H1 (cell line): Measurements from ENCODE around the gene NBPF3. TPM values are rescaled to one million over a fixed set of nuclear protein-coding genes. Genes with fewer than 3 reads are reported as not detected.

ENCODE experiments used
- CTCF ChIA-PET: fragments of 300-600 bp; sonication (Branson Sonifier 250); formaldehyde crosslinking; loops from one replicate; lab custom pipeline; 2021; ENCODE audit not compliant: partially characterized antibody; lab: Charles Lee
- POLR2A ChIA-PET: fragments of 300-600 bp; sonication (Branson Sonifier 250); formaldehyde crosslinking; loops from one replicate; lab custom pipeline; 2021; ENCODE audit warnings: inconsistent platforms; ENCODE audit not compliant: partially characterized antibody; lab: Charles Lee
- DNase-seq, 2 experiments: peaks; one replicate each; pipeline versions ENCODE4 v3.0.0 to v3.0.0-alpha.2; 2010 to 2022; ENCODE audit warnings: low spot score in 2 of 2, low read depth in 1 of 2, mixed read lengths in 1 of 2
- FAIRE-seq: peaks from 2 replicates; lab custom pipeline; 2011; peaks lifted over from hg19 to GRCh38; lab: Jason Lieb, UNC
- H2AFZ ChIP-seq: 2 replicates; pipeline ENCODE4 v1.8.1; 2012; ENCODE audit warnings: low read length, inconsistent platforms
- H2AK5ac ChIP-seq: 2 replicates; pipeline ENCODE4 v1.6.1; 2013; ENCODE audit warnings: low read depth, low read length
- H2BK120ac ChIP-seq: replicated peaks from 2 replicates; pipeline ENCODE3; 2013; ENCODE audit warnings: low read depth, low read length, inconsistent platforms
- H2BK12ac ChIP-seq: 2 replicates; pipeline ENCODE4 v1.6.1; 2013; ENCODE audit warnings: low read depth, low read length
- H2BK15ac ChIP-seq: 2 replicates; pipeline ENCODE4 v1.6.1; 2013; ENCODE audit warnings: low read length
- H2BK20ac ChIP-seq: 2 replicates; pipeline ENCODE4 v1.6.1; 2013; ENCODE audit warnings: low read length
- H2BK5ac ChIP-seq: 2 replicates; pipeline ENCODE4 v1.6.1; 2013; ENCODE audit warnings: low read depth, low read length
- H3K14ac ChIP-seq: 2 replicates; pipeline ENCODE4 v1.6.1; 2013; ENCODE audit warnings: inconsistent platforms; ENCODE audit not compliant: insufficient read length
- H3K18ac ChIP-seq: 2 replicates; pipeline ENCODE4 v1.6.1; 2013; ENCODE audit warnings: low read length; ENCODE audit errors: extremely low read depth
- H3K23ac ChIP-seq: 2 replicates; pipeline ENCODE4 v1.6.1; 2013; ENCODE audit warnings: inconsistent platforms; ENCODE audit not compliant: insufficient read length
- H3K23me2 ChIP-seq: 2 replicates; pipeline ENCODE4 v1.6.1; 2013; ENCODE audit warnings: low read depth, low read length
- H3K27ac ChIP-seq: 2 replicates; pipeline ENCODE4 v1.6.1; 2011; ENCODE audit warnings: low read depth, low read length, inconsistent platforms
- H3K27me3 ChIP-seq, 4 experiments: replicated peaks in 1 of 4; 1 replicate in 1 of 4; 2 replicates in 3 of 4; pipeline versions ENCODE4 v1.6.1 to v1.8.1; 2011 to 2013; ENCODE audit warnings: low read length in 3 of 4, mild to moderate bottlenecking in 3 of 4, inconsistent platforms in 2 of 4, mixed read lengths in 2 of 4, moderate library complexity in 1 of 4; ENCODE audit not compliant: control insufficient read depth in 3 of 4, insufficient read depth in 3 of 4; ENCODE audit errors: extremely low read depth in 1 of 4
- H3K36me3 ChIP-seq, 4 experiments: 2 replicates each; pipeline versions ENCODE4 v1.6.1 to v1.8.1; 2011 to 2013; ENCODE audit warnings: mild to moderate bottlenecking in 4 of 4, low read length in 3 of 4, moderate library complexity in 2 of 4, control low read depth in 1 of 4, inconsistent platforms in 1 of 4; ENCODE audit not compliant: insufficient read depth in 4 of 4, control insufficient read depth in 2 of 4
- H3K4ac ChIP-seq: replicated peaks from 2 replicates; pipeline ENCODE3; 2013; ENCODE audit warnings: low read length, low read depth, mixed read lengths, inconsistent platforms; ENCODE audit not compliant: insufficient read length
- H3K4me1 ChIP-seq, 4 experiments: replicated peaks in 1 of 4; 1 replicate in 1 of 4; 2 replicates in 3 of 4; pipeline versions ENCODE4 v1.6.1 to v1.8.1; 2011 to 2013; ENCODE audit warnings: low read length in 3 of 4, inconsistent platforms in 2 of 4, mixed read lengths in 1 of 4; ENCODE audit not compliant: insufficient read depth in 4 of 4, control insufficient read depth in 3 of 4
- H3K4me2 ChIP-seq, 2 experiments: 2 replicates each; pipeline versions ENCODE4 v1.6.1 to v1.8.1; 2011 to 2013; ENCODE audit warnings: low read depth in 2 of 2, low read length in 2 of 2, control low read depth in 1 of 2, inconsistent platforms in 1 of 2, mild to moderate bottlenecking in 1 of 2; ENCODE audit not compliant: insufficient read depth in 1 of 2
- H3K4me3 ChIP-seq, 4 experiments: fragments of 200-600, 300-600 bp in 1 of 4; sonication (generic), shearing (Covaris generic), sonication (Bioruptor Twin) in 1 of 4; 2 replicates each; pipeline versions ENCODE4 v1.5.1 to v1.8.1; 2011 to 2016; ENCODE audit warnings: low read length in 4 of 4, low read depth in 3 of 4, control low read depth in 2 of 4, inconsistent platforms in 2 of 4, mild to moderate bottlenecking in 2 of 4, mixed read lengths in 1 of 4, moderate library complexity in 1 of 4; ENCODE audit not compliant: insufficient read depth in 2 of 4; ENCODE audit errors: extremely low read depth in 1 of 4
- H3K56ac ChIP-seq: replicated peaks from 2 replicates; pipeline ENCODE3; 2013; ENCODE audit warnings: low read depth, mild to moderate bottlenecking, mixed read lengths, low read length, inconsistent platforms; ENCODE audit not compliant: insufficient read length
- H3K79me1 ChIP-seq: 2 replicates; pipeline ENCODE4 v1.6.1; 2013; ENCODE audit warnings: low read depth, low read length, control low read depth
- H3K79me2 ChIP-seq, 2 experiments: 2 replicates each; pipeline versions ENCODE4 v1.6.1 to v1.8.1; 2012 to 2013; ENCODE audit warnings: low read length in 2 of 2, mild to moderate bottlenecking in 2 of 2, inconsistent platforms in 1 of 2; ENCODE audit not compliant: insufficient read depth in 2 of 2, control insufficient read depth in 1 of 2
- H3K9ac ChIP-seq, 4 experiments: replicated peaks in 1 of 4; 1 replicate in 1 of 4; 2 replicates in 3 of 4; pipeline versions ENCODE4 v1.6.1 to v1.8.1; 2011 to 2013; ENCODE audit warnings: low read depth in 3 of 4, low read length in 3 of 4, control low read depth in 2 of 4, mild to moderate bottlenecking in 2 of 4, moderate library complexity in 2 of 4, inconsistent platforms in 1 of 4; ENCODE audit errors: extremely low read depth in 1 of 4
- H3K9me3 ChIP-seq, 2 experiments: 2 replicates each; pipeline versions ENCODE4 v1.6.1 to v1.8.1; 2012 to 2013; ENCODE audit warnings: mild to moderate bottlenecking in 2 of 2, moderate library complexity in 2 of 2, control low read depth in 1 of 2, inconsistent platforms in 1 of 2, low read depth in 1 of 2, low read length in 1 of 2, mixed read lengths in 1 of 2; ENCODE audit not compliant: insufficient read depth in 2 of 2
- H4K20me1 ChIP-seq, 2 experiments: replicated peaks in 1 of 2; 2 replicates each; pipeline versions ENCODE3 to v1.8.1; 2011 to 2013; ENCODE audit warnings: inconsistent platforms in 2 of 2, low read length in 2 of 2, mild to moderate bottlenecking in 1 of 2; ENCODE audit not compliant: insufficient read depth in 2 of 2, control insufficient read depth in 1 of 2
- H4K5ac ChIP-seq: 2 replicates; pipeline ENCODE4 v1.6.1; 2013; ENCODE audit warnings: low read length, low read depth, mixed read lengths, inconsistent platforms; ENCODE audit not compliant: insufficient read length
- H4K8ac ChIP-seq: 2 replicates; pipeline ENCODE4 v1.8.0; 2013; ENCODE audit warnings: mild to moderate bottlenecking, moderate library complexity, low read length, inconsistent platforms; ENCODE audit not compliant: insufficient read depth; ENCODE audit errors: extremely low read depth
- H4K91ac ChIP-seq: replicated peaks from 2 replicates; pipeline ENCODE3; 2013; ENCODE audit warnings: low read length, mixed read lengths, inconsistent platforms; ENCODE audit not compliant: insufficient read length
- ASH2L ChIP-seq: fragments of 200-600, 300-600 bp; sonication (generic); IDR thresholded peaks from one replicate; pipeline ENCODE4 v1.7.1; 2017; ENCODE audit warnings: low read length
- BCL11A ChIP-seq, 2 experiments: IDR thresholded peaks; one replicate each; pipeline ENCODE4 v1.6.1; 2011; ENCODE audit warnings: low read depth in 2 of 2, low read length in 2 of 2, mild to moderate bottlenecking in 2 of 2
- CREB1 ChIP-seq: IDR thresholded peaks from 2 replicates; pipeline ENCODE4 v1.6.1; 2012; ENCODE audit warnings: inconsistent platforms
- KDM1A ChIP-seq: fragments of 200-600, 300-600 bp; sonication (generic); IDR thresholded peaks from 2 replicates; pipeline ENCODE4 v1.7.1; 2016; ENCODE audit warnings: mild to moderate bottlenecking, low read length, borderline replicate concordance
- MAFK ChIP-seq: IDR thresholded peaks from 2 replicates; pipeline ENCODE4 v1.6.1; 2012; ENCODE audit warnings: low read depth, mild to moderate bottlenecking, improper control_type of control experiment, low read length
- RAD21 ChIP-seq, 2 experiments: IDR thresholded peaks in 1 of 2; conservative IDR thresholded peaks in 1 of 2; 2 replicates each; pipeline ENCODE4 v1.6.1; 2011; ENCODE audit warnings: low read depth in 2 of 2, low read length in 2 of 2, improper control_type of control experiment in 1 of 2, inconsistent platforms in 1 of 2, mild to moderate bottlenecking in 1 of 2, moderate library complexity in 1 of 2
- SIN3A ChIP-seq, 2 experiments: IDR thresholded peaks in 1 of 2; conservative IDR thresholded peaks in 1 of 2; 2 replicates each; pipeline ENCODE4 v1.6.1; 2011 to 2012; ENCODE audit warnings: low read length in 2 of 2, improper control_type of control experiment in 1 of 2, low read depth in 1 of 2, mild to moderate bottlenecking in 1 of 2
- TAF1 ChIP-seq: IDR thresholded peaks from 2 replicates; pipeline ENCODE4 v1.6.1; 2011; ENCODE audit warnings: mild to moderate bottlenecking, low read depth, low read length
- WGBS, 2 experiments: shearing (Covaris generic) in 1 of 2; methylation state at CpG; one replicate each; pipeline versions ENCODE4 v1.1.6 to v1.1.7; 2013 to 2015; ENCODE audit warnings: low lambda C conversion rate in 2 of 2, mixed read lengths in 2 of 2, inconsistent platforms in 1 of 2, low coverage in 1 of 2, missing lambda C conversion rate in 1 of 2; ENCODE audit not compliant: insufficient replicate concordance in 2 of 2, insufficient coverage in 1 of 2, insufficient read length in 1 of 2; ENCODE audit errors: extremely low coverage in 1 of 2, missing lambda C conversion rate in 1 of 2; 5-methylcytosine and 5-hydroxymethylcytosine counted together
- polyA plus RNA-seq, 7 experiments: library from polyadenylated mRNA; depleted of rRNA in 3 of 7; stranded (reverse) in 5 of 7; unstranded in 2 of 7; fragments of >200 nt in 5 of 7; fragments of 200-250 nt in 2 of 7; gene quantifications; 1 replicate in 5 of 7; 2 replicates in 1 of 7; 4 replicates in 1 of 7; pipeline versions ENCODE4 v1.2.1 to v1.2.3, GENCODE V29; 2011 to 2013; ENCODE audit warnings: missing spikeins in 2 of 7, mixed read lengths in 2 of 7
- total RNA-seq: library from RNA; stranded (reverse); fragmentation: NEBNext Ultra II Directional; extraction: Animal tissue kit (Norgen Biotek cat#: 25700); gene quantifications from 2 replicates; pipeline ENCODE4 v1.2.1, GENCODE V29; 2021
- TF ChIP-seq, protein P1 (sequence below): IDR thresholded peaks from 2 replicates; pipeline ENCODE4 v1.6.1; 2011; ENCODE audit warnings: low read length, improper control_type of control experiment

The NBPF3 gene
- total and polyA plus RNA-seq, 2 of the 8 experiments (the other 6 are each of a cell fraction or from before 2014, with no cell fraction given), result 3.8 to 4.3 TPM

- CTCF ChIA-PET, result interaction anchor here (0.6 to 26.3 kb wide), 16 partner anchors 10 to 189 kb away, joined by 3 to 372 read pairs (median 4); no protein-coding TSS in a partner anchor
- H4K5ac ChIP-seq, result no peak overlapping the region
- DNase-seq, result peak; percentile 67 to 97
- 0 out of 2 replicates have a peak overlapping the region, but pooled peaks have one; percentile 21 for H2BK5ac ChIP-seq
- 10% methylated on average over 26 of the region's 45 CpGs; no CpG with 5 or more reads in 1 of the 2 experiments for WGBS, 2 experiments
- peaks cover 0 to 5% (median 0%) of the 10 kb centered on the region in 4 experiments; a peak in 2 of 8 replicates for H3K36me3 ChIP-seq
- H2BK20ac ChIP-seq, result peak overlapping the region; percentile 48; the same call in 1 of the 2 replicates
- peak overlapping the region; percentile 48 for H3K18ac ChIP-seq
- H3K4me2 ChIP-seq, result peak overlapping the region; percentile 67 to 70
- H3K79me2 ChIP-seq, result peaks cover 7 to 34% of the 10 kb centered on the region in 2 experiments; a peak in 3 of 4 replicates
- H2AK5ac ChIP-seq, result no peak overlapping the region
- peak overlapping the region; percentile 14 to 78 (median 42); a peak in 6 of 8 replicates for H3K4me3 ChIP-seq
- H3K56ac ChIP-seq, result no peak overlapping the region
- H3K14ac ChIP-seq, result no peak overlapping the region
- peaks cover 10% of the 10 kb centered on the region; the same call in 1 of the 2 replicates for H3K23me2 ChIP-seq
- H3K4ac ChIP-seq, result no peak overlapping the region
- peaks cover 4% of the 10 kb centered on the region for H3K79me1 ChIP-seq
- peak overlapping the region in 2 of 4 experiments; percentile 16 to 43; a peak in 2 of 7 replicates for H3K9ac ChIP-seq
- peak overlapping the region; percentile 95; the same call in 1 of the 2 replicates for H2BK12ac ChIP-seq
- H2BK15ac ChIP-seq, result peak overlapping the region; percentile 72; the same call in 1 of the 2 replicates
- no peak overlapping the region; the same call in 1 of the 2 replicates for H4K8ac ChIP-seq
- no peak overlapping the region for H3K23ac ChIP-seq
- peaks cover 0 to 17% (median 10%) of the 10 kb centered on the region in 4 experiments; a peak in 6 of 7 replicates for H3K27me3 ChIP-seq
- POLR2A ChIA-PET, result interaction anchor here (1.1 to 2.0 kb wide), 3 partner anchors 16 to 29 kb away, joined by 3 to 5 read pairs (median 4); no protein-coding TSS in a partner anchor
- H2AFZ ChIP-seq, result peak overlapping the region; percentile 79; the same call in 1 of the 2 replicates
- H3K27ac ChIP-seq, result no peak overlapping the region
- H4K20me1 ChIP-seq, result peaks cover 7 to 16% of the 10 kb centered on the region in 2 experiments
- no peak overlapping the region for H2BK120ac ChIP-seq
- H4K91ac ChIP-seq, result peak overlapping the region; percentile 61
- H3K4me1 ChIP-seq, result peaks cover 14 to 22% (median 17%) of the 10 kb centered on the region in 4 experiments
- no peak for FAIRE-seq
- no peaks in the 10 kb centered on the region for H3K9me3 ChIP-seq
- TF ChIP-seq KDM1A, result no peak
- TF ChIP-seq SIN3A (conservative IDR thresholded peaks at IDR 0.05 in 1 of 2, IDR thresholded peaks at IDR 0.05 in 1 of 2; ENCODE audit: low read depth in 1 of 2, low read length in 2 of 2), result 0 out of 4 replicates have a peak, but pooled peaks of 1 of the 2 experiments have one; percentile 51
- TF ChIP-seq CREB1, result peak; percentile 76
- no peak for TF ChIP-seq MAFK
- TF ChIP-seq, protein P1, sequence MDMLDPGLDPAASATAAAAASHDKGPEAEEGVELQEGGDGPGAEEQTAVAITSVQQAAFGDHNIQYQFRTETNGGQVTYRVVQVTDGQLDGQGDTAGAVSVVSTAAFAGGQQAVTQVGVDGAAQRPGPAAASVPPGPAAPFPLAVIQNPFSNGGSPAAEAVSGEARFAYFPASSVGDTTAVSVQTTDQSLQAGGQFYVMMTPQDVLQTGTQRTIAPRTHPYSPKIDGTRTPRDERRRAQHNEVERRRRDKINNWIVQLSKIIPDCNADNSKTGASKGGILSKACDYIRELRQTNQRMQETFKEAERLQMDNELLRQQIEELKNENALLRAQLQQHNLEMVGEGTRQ, result no peak
- TF ChIP-seq BCL11A (IDR thresholded peaks at IDR 0.05; ENCODE audit: low read depth in 2 of 2, low read length in 2 of 2), result no peak
- peak; percentile 59 to 77 for TF ChIP-seq RAD21 (IDR thresholded peaks at IDR 0.05 in 1 of 2, conservative IDR thresholded peaks at IDR 0.05 in 1 of 2; ENCODE audit: low read depth in 2 of 2, low read length in 2 of 2)
- peak; percentile 50 for TF ChIP-seq ASH2L
- peak; percentile 56; the same call in 1 of the 2 replicates for TF ChIP-seq TAF1
Observed at GRCh38 chr1:21508580-21509350, 68.8 kb downstream of the NBPF3 start.
